H1 (cell line): ENCODE results near the gene TMEM198. TPM values are rescaled to one million over a fixed set of nuclear protein-coding genes. Genes with fewer than 3 reads are reported as not detected.

Experiments used
- CTCF ChIA-PET: fragments of 300-600 bp; sonication (Branson Sonifier 250); formaldehyde crosslinking; loops from one replicate; lab custom pipeline; 2021; ENCODE audit not compliant: partially characterized antibody; lab: Charles Lee
- POLR2A ChIA-PET: fragments of 300-600 bp; sonication (Branson Sonifier 250); formaldehyde crosslinking; loops from one replicate; lab custom pipeline; 2021; ENCODE audit warnings: inconsistent platforms; ENCODE audit not compliant: partially characterized antibody; lab: Charles Lee
- DNase-seq, 2 experiments: peaks; one replicate each; pipeline versions ENCODE4 v3.0.0 to v3.0.0-alpha.2; 2010 to 2022; ENCODE audit warnings: low spot score in 2 of 2, low read depth in 1 of 2, mixed read lengths in 1 of 2
- FAIRE-seq: peaks from 2 replicates; lab custom pipeline; 2011; peaks lifted over from hg19 to GRCh38; lab: Jason Lieb, UNC
- H2AFZ ChIP-seq: 2 replicates; pipeline ENCODE4 v1.8.1; 2012; ENCODE audit warnings: low read length, inconsistent platforms
- H2AK5ac ChIP-seq: 2 replicates; pipeline ENCODE4 v1.6.1; 2013; ENCODE audit warnings: low read depth, low read length
- H2BK120ac ChIP-seq: replicated peaks from 2 replicates; pipeline ENCODE3; 2013; ENCODE audit warnings: low read depth, low read length, inconsistent platforms
- H2BK12ac ChIP-seq: 2 replicates; pipeline ENCODE4 v1.6.1; 2013; ENCODE audit warnings: low read depth, low read length
- H2BK15ac ChIP-seq: 2 replicates; pipeline ENCODE4 v1.6.1; 2013; ENCODE audit warnings: low read length
- H2BK20ac ChIP-seq: 2 replicates; pipeline ENCODE4 v1.6.1; 2013; ENCODE audit warnings: low read length
- H2BK5ac ChIP-seq: 2 replicates; pipeline ENCODE4 v1.6.1; 2013; ENCODE audit warnings: low read depth, low read length
- H3K14ac ChIP-seq: 2 replicates; pipeline ENCODE4 v1.6.1; 2013; ENCODE audit warnings: inconsistent platforms; ENCODE audit not compliant: insufficient read length
- H3K18ac ChIP-seq: 2 replicates; pipeline ENCODE4 v1.6.1; 2013; ENCODE audit warnings: low read length; ENCODE audit errors: extremely low read depth
- H3K23ac ChIP-seq: 2 replicates; pipeline ENCODE4 v1.6.1; 2013; ENCODE audit warnings: inconsistent platforms; ENCODE audit not compliant: insufficient read length
- H3K23me2 ChIP-seq: 2 replicates; pipeline ENCODE4 v1.6.1; 2013; ENCODE audit warnings: low read depth, low read length
- H3K27ac ChIP-seq: 2 replicates; pipeline ENCODE4 v1.6.1; 2011; ENCODE audit warnings: low read depth, low read length, inconsistent platforms
- H3K27me3 ChIP-seq, 4 experiments: replicated peaks in 1 of 4; 1 replicate in 1 of 4; 2 replicates in 3 of 4; pipeline versions ENCODE4 v1.6.1 to v1.8.1; 2011 to 2013; ENCODE audit warnings: low read length in 3 of 4, mild to moderate bottlenecking in 3 of 4, inconsistent platforms in 2 of 4, mixed read lengths in 2 of 4, moderate library complexity in 1 of 4; ENCODE audit not compliant: control insufficient read depth in 3 of 4, insufficient read depth in 3 of 4; ENCODE audit errors: extremely low read depth in 1 of 4
- H3K36me3 ChIP-seq, 4 experiments: 2 replicates each; pipeline versions ENCODE4 v1.6.1 to v1.8.1; 2011 to 2013; ENCODE audit warnings: mild to moderate bottlenecking in 4 of 4, low read length in 3 of 4, moderate library complexity in 2 of 4, control low read depth in 1 of 4, inconsistent platforms in 1 of 4; ENCODE audit not compliant: insufficient read depth in 4 of 4, control insufficient read depth in 2 of 4
- H3K4ac ChIP-seq: replicated peaks from 2 replicates; pipeline ENCODE3; 2013; ENCODE audit warnings: low read length, low read depth, mixed read lengths, inconsistent platforms; ENCODE audit not compliant: insufficient read length
- H3K4me1 ChIP-seq, 4 experiments: replicated peaks in 1 of 4; 1 replicate in 1 of 4; 2 replicates in 3 of 4; pipeline versions ENCODE4 v1.6.1 to v1.8.1; 2011 to 2013; ENCODE audit warnings: low read length in 3 of 4, inconsistent platforms in 2 of 4, mixed read lengths in 1 of 4; ENCODE audit not compliant: insufficient read depth in 4 of 4, control insufficient read depth in 3 of 4
- H3K4me2 ChIP-seq, 2 experiments: 2 replicates each; pipeline versions ENCODE4 v1.6.1 to v1.8.1; 2011 to 2013; ENCODE audit warnings: low read depth in 2 of 2, low read length in 2 of 2, control low read depth in 1 of 2, inconsistent platforms in 1 of 2, mild to moderate bottlenecking in 1 of 2; ENCODE audit not compliant: insufficient read depth in 1 of 2
- H3K4me3 ChIP-seq, 4 experiments: fragments of 200-600, 300-600 bp in 1 of 4; sonication (generic), shearing (Covaris generic), sonication (Bioruptor Twin) in 1 of 4; 2 replicates each; pipeline versions ENCODE4 v1.5.1 to v1.8.1; 2011 to 2016; ENCODE audit warnings: low read length in 4 of 4, low read depth in 3 of 4, control low read depth in 2 of 4, inconsistent platforms in 2 of 4, mild to moderate bottlenecking in 2 of 4, mixed read lengths in 1 of 4, moderate library complexity in 1 of 4; ENCODE audit not compliant: insufficient read depth in 2 of 4; ENCODE audit errors: extremely low read depth in 1 of 4
- H3K56ac ChIP-seq: replicated peaks from 2 replicates; pipeline ENCODE3; 2013; ENCODE audit warnings: low read depth, mild to moderate bottlenecking, mixed read lengths, low read length, inconsistent platforms; ENCODE audit not compliant: insufficient read length
- H3K79me1 ChIP-seq: 2 replicates; pipeline ENCODE4 v1.6.1; 2013; ENCODE audit warnings: low read depth, low read length, control low read depth
- H3K79me2 ChIP-seq, 2 experiments: 2 replicates each; pipeline versions ENCODE4 v1.6.1 to v1.8.1; 2012 to 2013; ENCODE audit warnings: low read length in 2 of 2, mild to moderate bottlenecking in 2 of 2, inconsistent platforms in 1 of 2; ENCODE audit not compliant: insufficient read depth in 2 of 2, control insufficient read depth in 1 of 2
- H3K9ac ChIP-seq, 4 experiments: replicated peaks in 1 of 4; 1 replicate in 1 of 4; 2 replicates in 3 of 4; pipeline versions ENCODE4 v1.6.1 to v1.8.1; 2011 to 2013; ENCODE audit warnings: low read depth in 3 of 4, low read length in 3 of 4, control low read depth in 2 of 4, mild to moderate bottlenecking in 2 of 4, moderate library complexity in 2 of 4, inconsistent platforms in 1 of 4; ENCODE audit errors: extremely low read depth in 1 of 4
- H3K9me3 ChIP-seq, 2 experiments: 2 replicates each; pipeline versions ENCODE4 v1.6.1 to v1.8.1; 2012 to 2013; ENCODE audit warnings: mild to moderate bottlenecking in 2 of 2, moderate library complexity in 2 of 2, control low read depth in 1 of 2, inconsistent platforms in 1 of 2, low read depth in 1 of 2, low read length in 1 of 2, mixed read lengths in 1 of 2; ENCODE audit not compliant: insufficient read depth in 2 of 2
- H4K20me1 ChIP-seq, 2 experiments: replicated peaks in 1 of 2; 2 replicates each; pipeline versions ENCODE3 to v1.8.1; 2011 to 2013; ENCODE audit warnings: inconsistent platforms in 2 of 2, low read length in 2 of 2, mild to moderate bottlenecking in 1 of 2; ENCODE audit not compliant: insufficient read depth in 2 of 2, control insufficient read depth in 1 of 2
- H4K5ac ChIP-seq: 2 replicates; pipeline ENCODE4 v1.6.1; 2013; ENCODE audit warnings: low read length, low read depth, mixed read lengths, inconsistent platforms; ENCODE audit not compliant: insufficient read length
- H4K8ac ChIP-seq: 2 replicates; pipeline ENCODE4 v1.8.0; 2013; ENCODE audit warnings: mild to moderate bottlenecking, moderate library complexity, low read length, inconsistent platforms; ENCODE audit not compliant: insufficient read depth; ENCODE audit errors: extremely low read depth
- H4K91ac ChIP-seq: replicated peaks from 2 replicates; pipeline ENCODE3; 2013; ENCODE audit warnings: low read length, mixed read lengths, inconsistent platforms; ENCODE audit not compliant: insufficient read length
- BACH1 ChIP-seq: IDR thresholded peaks from 2 replicates; pipeline ENCODE4 v1.6.1; 2012; ENCODE audit warnings: low read length, improper control_type of control experiment
- BCL11A ChIP-seq, 2 experiments: IDR thresholded peaks; one replicate each; pipeline ENCODE4 v1.6.1; 2011; ENCODE audit warnings: low read depth in 2 of 2, low read length in 2 of 2, mild to moderate bottlenecking in 2 of 2
- CREB1 ChIP-seq: IDR thresholded peaks from 2 replicates; pipeline ENCODE4 v1.6.1; 2012; ENCODE audit warnings: inconsistent platforms
- EP300 ChIP-seq, 2 experiments: IDR thresholded peaks; 1 replicate in 1 of 2; 2 replicates in 1 of 2; pipeline ENCODE4 v1.6.1; 2011 to 2012; ENCODE audit warnings: low read depth in 2 of 2, low read length in 2 of 2, mild to moderate bottlenecking in 2 of 2, borderline replicate concordance in 1 of 2, inconsistent platforms in 1 of 2, moderate library complexity in 1 of 2
- GTF2F1 ChIP-seq: IDR thresholded peaks from 2 replicates; pipeline ENCODE4 v1.6.1; 2012; ENCODE audit warnings: low read depth, low read length, improper control_type of control experiment, borderline replicate concordance
- MAFK ChIP-seq: IDR thresholded peaks from 2 replicates; pipeline ENCODE4 v1.6.1; 2012; ENCODE audit warnings: low read depth, mild to moderate bottlenecking, improper control_type of control experiment, low read length
- PHF8 ChIP-seq: fragments of 200-600 bp; sonication (generic); conservative IDR thresholded peaks from 2 replicates; pipeline ENCODE4 v1.7.1; 2012; ENCODE audit warnings: low read depth, mild to moderate bottlenecking, inconsistent platforms, low read length, moderate library complexity
- POU5F1 ChIP-seq: IDR thresholded peaks from 2 replicates; pipeline ENCODE4 v1.6.1; 2011; ENCODE audit warnings: low read depth, mild to moderate bottlenecking, low read length, moderate library complexity
- RBBP5 ChIP-seq: IDR thresholded peaks from 2 replicates; pipeline ENCODE4 v1.7.1; 2012; ENCODE audit warnings: low read depth, mild to moderate bottlenecking, inconsistent platforms, low read length, moderate library complexity, borderline replicate concordance
- RFX5 ChIP-seq: IDR thresholded peaks from 2 replicates; pipeline ENCODE4 v1.6.1; 2011; ENCODE audit warnings: low read depth, low read length, improper control_type of control experiment, borderline replicate concordance
- RXRA ChIP-seq: IDR thresholded peaks from 2 replicates; pipeline ENCODE4 v1.6.1; 2011; ENCODE audit warnings: low read depth, mild to moderate bottlenecking, low read length, moderate library complexity; ENCODE audit not compliant: insufficient read depth
- SIRT6 ChIP-seq: IDR thresholded peaks from one replicate; pipeline ENCODE4 v1.7.1; 2012; ENCODE audit warnings: low read length, inconsistent platforms
- ZNF274 ChIP-seq: IDR thresholded peaks from 2 replicates; pipeline ENCODE4 v1.7.0; 2012; ENCODE audit warnings: low read length, borderline replicate concordance; ENCODE audit errors: extremely low read depth
- WGBS, 2 experiments: shearing (Covaris generic) in 1 of 2; methylation state at CpG; one replicate each; pipeline versions ENCODE4 v1.1.6 to v1.1.7; 2013 to 2015; ENCODE audit warnings: low lambda C conversion rate in 2 of 2, mixed read lengths in 2 of 2, inconsistent platforms in 1 of 2, low coverage in 1 of 2, missing lambda C conversion rate in 1 of 2; ENCODE audit not compliant: insufficient replicate concordance in 2 of 2, insufficient coverage in 1 of 2, insufficient read length in 1 of 2; ENCODE audit errors: extremely low coverage in 1 of 2, missing lambda C conversion rate in 1 of 2; 5-methylcytosine and 5-hydroxymethylcytosine counted together
- polyA plus RNA-seq, 7 experiments: library from polyadenylated mRNA; depleted of rRNA in 3 of 7; stranded (reverse) in 5 of 7; unstranded in 2 of 7; fragments of >200 nt in 5 of 7; fragments of 200-250 nt in 2 of 7; gene quantifications; 1 replicate in 5 of 7; 2 replicates in 1 of 7; 4 replicates in 1 of 7; pipeline versions ENCODE4 v1.2.1 to v1.2.3, GENCODE V29; 2011 to 2013; ENCODE audit warnings: missing spikeins in 2 of 7, mixed read lengths in 2 of 7
- total RNA-seq: library from RNA; stranded (reverse); fragmentation: NEBNext Ultra II Directional; extraction: Animal tissue kit (Norgen Biotek cat#: 25700); gene quantifications from 2 replicates; pipeline ENCODE4 v1.2.1, GENCODE V29; 2021

The TMEM198 gene
- total and polyA plus RNA-seq, 2 of the 8 experiments (the other 6 are each of a cell fraction or from before 2014, with no cell fraction given), result 10.2 to 10.4 TPM

DNA sequence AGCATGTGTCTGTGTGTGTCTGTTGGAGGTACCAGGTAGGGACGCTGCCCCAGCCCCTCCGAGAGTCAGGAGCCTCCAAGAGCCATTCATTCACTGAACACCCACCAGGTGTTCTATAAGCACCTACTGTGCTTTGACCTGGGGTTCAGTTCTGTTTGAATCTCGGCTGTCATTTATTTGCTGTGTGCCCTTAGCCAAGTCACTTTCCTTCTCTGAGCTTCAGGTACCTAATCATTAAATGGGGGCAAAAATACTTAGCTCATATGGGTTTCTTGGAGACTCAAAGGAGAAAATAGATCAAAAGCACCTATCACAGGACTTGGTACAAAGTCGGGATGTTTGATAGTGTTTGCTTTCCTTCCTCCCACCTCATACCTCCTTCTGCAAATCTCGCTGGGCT lies 16.4 kb upstream of the TMEM198 start:
- H4K8ac ChIP-seq, result no peak overlapping the region
- no peak overlapping the region for H3K4me2 ChIP-seq
- H4K5ac ChIP-seq, result no peak overlapping the region
- FAIRE-seq, result no peak
- ChIA-PET CTCF (interaction anchor here (0.8 to 113.1 kb wide), 15 partner anchors 6 to 469 kb away, joined by 3 to 7248 read pairs (median 5); partner anchors contain the start of genes ASIC4, CHPF, DES and GMPPA), POLR2A (interaction anchor here (0.6 to 3.8 kb wide), 13 partner anchors 10 to 310 kb away, joined by 3 to 14 read pairs (median 3); a partner anchor contains a TSS)
- H2BK120ac ChIP-seq, result no peak overlapping the region
- 87% methylated on average over 5 of the region's 5 CpGs; no CpG with 5 or more reads in 1 of the 2 experiments for WGBS, 2 experiments
- H3K4ac ChIP-seq, result no peak overlapping the region
- no peaks in the 10 kb centered on the region for H4K20me1 ChIP-seq
- no peak overlapping the region for H3K27ac ChIP-seq
- peak overlapping the region; percentile 95; the same call in 1 of the 2 replicates for H2BK15ac ChIP-seq
- H3K36me3 ChIP-seq, result no peaks in the 10 kb centered on the region
- H2BK20ac ChIP-seq, result no peak overlapping the region
- no peaks in the 10 kb centered on the region for H3K79me2 ChIP-seq
- no peak overlapping the region for H3K18ac ChIP-seq
- H3K79me1 ChIP-seq, result no peaks in the 10 kb centered on the region
- H2AFZ ChIP-seq, result no peak overlapping the region
- no peaks in the 10 kb centered on the region for H3K9me3 ChIP-seq
- no peak overlapping the region for H3K14ac ChIP-seq
- H2AK5ac ChIP-seq, result no peak overlapping the region
- H3K4me3 ChIP-seq, result no peak overlapping the region
- H2BK5ac ChIP-seq, result no peak overlapping the region
- DNase-seq, result no peak
- H3K23ac ChIP-seq, result no peak overlapping the region
- H4K91ac ChIP-seq, result no peak overlapping the region
- H3K56ac ChIP-seq, result no peak overlapping the region
- H2BK12ac ChIP-seq, result peak overlapping the region; percentile 33; the same call in 1 of the 2 replicates
- H3K23me2 ChIP-seq, result peaks cover 2% of the 10 kb centered on the region; the same call in 1 of the 2 replicates
- TF ChIP-seq POU5F1 (no peak), CREB1 (no peak), ZNF274 (no peak), GTF2F1 (no peak), RBBP5 (no peak), BCL11A (IDR thresholded peaks at IDR 0.05; ENCODE audit: low read depth in 2 of 2, low read length in 2 of 2) (no peak), EP300 (IDR thresholded peaks at IDR 0.05; ENCODE audit: borderline replicate concordance in 1 of 2, low read depth in 2 of 2, low read length in 2 of 2) (no peak), RFX5 (no peak), RXRA (no peak), BACH1 (no peak), SIRT6 (no peak), PHF8 (no peak), MAFK (no peak)
- no peak overlapping the region for H3K9ac ChIP-seq
- peaks cover 0 to 19% (median 10%) of the 10 kb centered on the region in 4 experiments; a peak in 5 of 7 replicates for H3K4me1 ChIP-seq
- peaks cover 0 to 24% (median 12%) of the 10 kb centered on the region in 4 experiments; a peak in 6 of 7 replicates for H3K27me3 ChIP-seq
